ENCODE measurements around the gene SMARCB1. TPM values are rescaled to one million over a fixed set of nuclear protein-coding genes. Genes with fewer than 3 reads are reported as not detected.

SMARCB1 gene
- total and polyA plus RNA-seq, 2 donors (not counting 3 experiments of a cell fraction or from before 2014, with no cell fraction given): 113 to 148 TPM

DNA sequence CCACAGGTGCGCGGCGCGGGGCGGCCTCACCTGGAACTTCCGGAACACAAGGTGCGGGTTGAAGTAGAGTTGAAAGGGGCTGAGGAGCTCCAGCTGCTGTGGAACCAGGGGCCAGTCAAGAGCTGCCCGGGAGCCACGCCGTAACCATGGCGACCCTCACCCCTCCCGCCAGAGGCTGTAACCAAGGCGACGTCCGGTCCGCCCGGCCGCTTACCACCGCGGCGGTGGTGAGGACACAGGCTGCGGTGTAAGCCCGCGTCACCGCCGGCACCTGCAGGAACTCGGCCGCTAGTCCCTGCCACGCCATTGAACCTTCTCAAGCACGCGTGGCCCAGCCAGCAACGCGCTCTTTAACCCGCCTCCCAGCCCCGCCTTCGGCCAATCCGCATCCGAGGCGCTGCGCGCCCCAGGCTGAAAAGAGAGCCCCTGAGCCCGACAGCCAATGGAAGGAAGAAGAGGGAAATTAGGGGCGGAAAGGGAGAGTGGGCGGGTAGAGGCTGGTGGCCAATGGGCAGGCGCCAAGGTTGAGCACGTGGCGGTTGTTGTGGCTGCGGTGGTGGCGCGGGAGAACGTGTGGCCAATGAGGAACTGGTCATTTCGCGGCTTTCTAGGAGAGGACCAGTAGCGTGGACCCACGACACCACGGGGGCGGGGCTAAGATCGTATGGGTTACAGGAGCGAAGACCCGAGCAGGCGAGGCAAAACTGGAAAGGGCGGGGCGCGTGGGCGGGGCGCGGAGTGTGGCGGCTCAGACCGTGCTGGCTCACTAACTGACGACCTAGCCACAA, 52.1 kb downstream of the SMARCB1 start, which contains the start of gene DERL3:
TSS of gene DERL3 (minus strand) at position 326 of the 788 bp plus-strand sequence. CDS start at position 307, 19 bp downstream.
- Histone ChIP-seq H3K4me3 (replicated peaks in 1 of 3; ENCODE audit: insufficient read depth in 1 of 3, low read depth in 1 of 3, low read length in 3 of 3) (peak within 1 kb of the TSS in 2 of 3 experiments; percentile 26 to 40), H3K79me2 (ENCODE audit: control insufficient read depth, insufficient read depth, low read length) (no peaks in the 10 kb centered on the region), H3K9me1 (replicated peaks; ENCODE audit: control insufficient read depth, extremely low read depth, insufficient read depth, low read length) (no peaks in the 10 kb centered on the region), H2AFZ (ENCODE audit: low read depth, low read length) (peak within 1 kb of the TSS; percentile 64), H4K20me1 (replicated peaks; ENCODE audit: control insufficient read depth, extremely low read depth, insufficient read depth, low read length) (no peaks in the 10 kb centered on the region), H3K36me3 (ENCODE audit: control insufficient read depth in 2 of 2, extremely low read depth in 1 of 2, insufficient read depth in 2 of 2, low read length in 2 of 2) (peaks cover 5 to 14% of the 10 kb centered on the region in 2 experiments), H3K27me3 (ENCODE audit: control insufficient read depth in 2 of 2, insufficient read depth in 2 of 2, low read length in 2 of 2) (peaks cover 0 to 2% of the 10 kb centered on the region in 2 experiments), H3K4me1 (ENCODE audit: control insufficient read depth, extremely low read depth, insufficient read depth, low read length) (peaks cover 2% of the 10 kb centered on the region), H3K4me2 (ENCODE audit: insufficient read depth, low read length) (peak within 1 kb of the TSS; percentile 26), H3K9me3 (replicated peaks; ENCODE audit: control insufficient read depth, insufficient read depth, low read length) (no peaks in the 10 kb centered on the region), H3K27ac (ENCODE audit: insufficient read depth, low read depth, low read length) (no peak within 1 kb of the TSS), H3K9ac (replicated peaks; ENCODE audit: extremely low read depth, insufficient read depth, low read length) (no peak within 1 kb of the TSS)
- DNase-seq (ENCODE audit: low read depth, low spot score): peak; percentile 98
- ChIA-PET CTCF (interaction anchor here (1.3 to 2.8 kb wide), 2 partner anchors 10 to 68 kb away, joined by 7 to 16 read pairs; no protein-coding TSS in a partner anchor), POLR2A (no interaction called here)
- dilution Hi-C loops (cut with MboI; ENCODE audit: extremely low pct_ligation_motif_present, low sequenced_read_pairs): no loop called here
- FAIRE-seq: peak; percentile 98
- BruUV-seq (replicated peaks): no TSS peak
- intact Hi-C loops (cut with micrococcal nuclease): loop anchor here (1.0 to 5.0 kb wide), 2 partner anchors 52 to 71 kb away; partner anchors contain the start of gene SMARCB1
- TF ChIP-seq MYC (IDR thresholded peaks at IDR 0.05; ENCODE audit: low read depth, low read length): no peak
- TF ChIP-seq GATA2 (IDR thresholded peaks at IDR 0.05; ENCODE audit: insufficient read depth, insufficient read length, low read depth, low read length): no peak
- TF ChIP-seq POLR2AphosphoS5 (IDR thresholded peaks at IDR 0.05; ENCODE audit: insufficient read depth, low read depth, low read length): no peak
- TF ChIP-seq, protein P1, sequence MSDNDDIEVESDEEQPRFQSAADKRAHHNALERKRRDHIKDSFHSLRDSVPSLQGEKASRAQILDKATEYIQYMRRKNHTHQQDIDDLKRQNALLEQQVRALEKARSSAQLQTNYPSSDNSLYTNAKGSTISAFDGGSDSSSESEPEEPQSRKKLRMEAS (IDR thresholded peaks at IDR 0.05; ENCODE audit: insufficient read depth, insufficient read length): peak; percentile 96

DNA sequence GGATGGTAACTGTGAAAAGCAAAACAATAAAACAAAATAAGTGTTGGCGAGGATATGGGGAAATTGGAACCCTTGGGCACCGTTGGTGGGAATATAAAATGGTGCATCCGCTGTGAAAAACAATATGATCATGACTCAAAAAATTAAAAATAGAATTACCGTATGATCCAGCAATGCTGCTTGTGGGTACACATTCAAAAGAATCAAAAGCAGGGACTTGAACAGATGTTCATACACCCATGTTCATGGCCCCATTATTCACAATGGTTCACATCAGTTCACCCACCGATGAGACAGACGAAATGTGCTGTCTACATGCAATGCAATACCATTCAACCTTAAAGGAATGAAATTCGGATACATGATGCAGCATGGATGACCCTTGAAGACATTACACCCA, 53.3 kb downstream of the SMARCB1 start:
- H3K4me2 ChIP-seq (ENCODE audit: insufficient read depth, low read length): no peak overlapping the region
- no peak overlapping the region for H3K27ac ChIP-seq (ENCODE audit: insufficient read depth, low read depth, low read length)
- intact Hi-C loops (cut with micrococcal nuclease) (no loop called here), dilution Hi-C loops (cut with MboI; ENCODE audit: extremely low pct_ligation_motif_present, low sequenced_read_pairs) (no loop called here)
- no peak for DNase-seq (ENCODE audit: low read depth, low spot score)
- H2AFZ ChIP-seq (ENCODE audit: low read depth, low read length): no peak overlapping the region
- no peak for FAIRE-seq
- BruUV-seq (replicated peaks): no TSS peak
- ChIA-PET CTCF (interaction anchor here (2.8 kb wide), 1 partner anchor 9 kb away, joined by 16 read pairs; no protein-coding TSS in a partner anchor), POLR2A (interaction anchor here (0.5 kb wide), 1 partner anchor 249 kb away, joined by 3 read pairs; no protein-coding TSS in a partner anchor)
- H3K4me3 ChIP-seq (replicated peaks in 1 of 3; ENCODE audit: insufficient read depth in 1 of 3, low read depth in 1 of 3, low read length in 3 of 3): no peak overlapping the region
- H3K9ac ChIP-seq (replicated peaks; ENCODE audit: extremely low read depth, insufficient read depth, low read length): no peak overlapping the region
- peaks cover 5 to 8% of the 10 kb centered on the region in 2 experiments for H3K36me3 ChIP-seq (ENCODE audit: control insufficient read depth in 2 of 2, extremely low read depth in 1 of 2, insufficient read depth in 2 of 2, low read length in 2 of 2)
- H3K79me2 ChIP-seq (ENCODE audit: control insufficient read depth, insufficient read depth, low read length): no peaks in the 10 kb centered on the region
- H3K9me1 ChIP-seq (replicated peaks; ENCODE audit: control insufficient read depth, extremely low read depth, insufficient read depth, low read length): no peaks in the 10 kb centered on the region
- H3K27me3 ChIP-seq (ENCODE audit: control insufficient read depth in 2 of 2, insufficient read depth in 2 of 2, low read length in 2 of 2): peaks cover 0 to 2% of the 10 kb centered on the region in 2 experiments
- H3K4me1 ChIP-seq (ENCODE audit: control insufficient read depth, extremely low read depth, insufficient read depth, low read length): peaks cover 7% of the 10 kb centered on the region
- H4K20me1 ChIP-seq (replicated peaks; ENCODE audit: control insufficient read depth, extremely low read depth, insufficient read depth, low read length): no peaks in the 10 kb centered on the region
- TF ChIP-seq, protein P2, sequence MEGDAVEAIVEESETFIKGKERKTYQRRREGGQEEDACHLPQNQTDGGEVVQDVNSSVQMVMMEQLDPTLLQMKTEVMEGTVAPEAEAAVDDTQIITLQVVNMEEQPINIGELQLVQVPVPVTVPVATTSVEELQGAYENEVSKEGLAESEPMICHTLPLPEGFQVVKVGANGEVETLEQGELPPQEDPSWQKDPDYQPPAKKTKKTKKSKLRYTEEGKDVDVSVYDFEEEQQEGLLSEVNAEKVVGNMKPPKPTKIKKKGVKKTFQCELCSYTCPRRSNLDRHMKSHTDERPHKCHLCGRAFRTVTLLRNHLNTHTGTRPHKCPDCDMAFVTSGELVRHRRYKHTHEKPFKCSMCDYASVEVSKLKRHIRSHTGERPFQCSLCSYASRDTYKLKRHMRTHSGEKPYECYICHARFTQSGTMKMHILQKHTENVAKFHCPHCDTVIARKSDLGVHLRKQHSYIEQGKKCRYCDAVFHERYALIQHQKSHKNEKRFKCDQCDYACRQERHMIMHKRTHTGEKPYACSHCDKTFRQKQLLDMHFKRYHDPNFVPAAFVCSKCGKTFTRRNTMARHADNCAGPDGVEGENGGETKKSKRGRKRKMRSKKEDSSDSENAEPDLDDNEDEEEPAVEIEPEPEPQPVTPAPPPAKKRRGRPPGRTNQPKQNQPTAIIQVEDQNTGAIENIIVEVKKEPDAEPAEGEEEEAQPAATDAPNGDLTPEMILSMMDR (IDR thresholded peaks at IDR 0.05; ENCODE audit: extremely low read depth in 1 of 2, insufficient read depth in 1 of 2, low read depth in 1 of 2, low read length in 2 of 2): no peak
- TF ChIP-seq EZH2 (IDR thresholded peaks at IDR 0.05; ENCODE audit: borderline replicate concordance, low read depth, low read length, severe bottlenecking): no peak
- TF ChIP-seq POLR2A (IDR thresholded peaks at IDR 0.05; ENCODE audit: low read depth, low read length): no peak
- no peak for TF ChIP-seq JUN (IDR thresholded peaks at IDR 0.05; ENCODE audit: borderline replicate concordance, insufficient read depth, insufficient read length, low read depth)
- no peak for TF ChIP-seq MYC (IDR thresholded peaks at IDR 0.05; ENCODE audit: low read depth, low read length)
- TF ChIP-seq FOS (IDR thresholded peaks at IDR 0.05; ENCODE audit: borderline replicate concordance, insufficient read depth, low read length): no peak
- no peak for TF ChIP-seq GATA2 (IDR thresholded peaks at IDR 0.05; ENCODE audit: insufficient read depth, insufficient read length, low read depth, low read length)
- TF ChIP-seq, protein P1 (IDR thresholded peaks at IDR 0.05; ENCODE audit: insufficient read depth, insufficient read length): no peak
- no peak for TF ChIP-seq POLR2AphosphoS5 (IDR thresholded peaks at IDR 0.05; ENCODE audit: insufficient read depth, low read depth, low read length)
- H3K9me3 ChIP-seq (replicated peaks; ENCODE audit: control insufficient read depth, insufficient read depth, low read length): no peaks in the 10 kb centered on the region

Data from endothelial cell of umbilical vein (primary cell).